HCT116 (cell line): ENCODE results near the gene PLA2G4B. TPM values are rescaled to one million over a fixed set of nuclear protein-coding genes. Genes with fewer than 3 reads are reported as not detected.

Experiments used
- ATAC-seq: fragments of 200-7000 bp; cut with Tn5 transposase; 2 replicates; pipeline ENCODE4 v1.9.1; 2020; ENCODE audit warnings: mild to moderate bottlenecking, moderate library complexity
- BruUV-seq: library from RNA; stranded (reverse); fragments of 400-500 nt; replicated peaks from 2 replicates; lab custom pipeline; 2021; lab: Mats Ljungman, UMichigan
- CTCF ChIA-PET: fragments of 300-600 bp; sonication (Branson Sonifier 250); formaldehyde crosslinking; loops from one replicate; lab custom pipeline; 2021; ENCODE audit warnings: antibody characterized with exemption; lab: Charles Lee
- POLR2A ChIA-PET: fragments of 300-600, 350-600 bp; sonication (Branson Sonifier 250); formaldehyde crosslinking; loops from one replicate; lab custom pipeline; 2021; ENCODE audit warnings: antibody characterized with exemption; lab: Charles Lee
- RAD21 ChIA-PET, 2 experiments: fragments of 300-600 bp; sonication (Branson Sonifier 250); formaldehyde crosslinking; loops; one replicate each; lab custom pipeline; 2023; ENCODE audit warnings: low total read pairs in 2 of 2; ENCODE audit not compliant: uncharacterized antibody in 2 of 2, unreplicated experiment in 2 of 2, low non-redundant PET in 1 of 2; lab: Charles Lee
- DNase-seq: peaks from one replicate; pipeline ENCODE4 v3.0.0-alpha.2; 2010; ENCODE audit warnings: low read depth, low spot score
- H2AFZ ChIP-seq: fragments of 200-600 bp; shearing (Covaris generic), sonication (generic); 2 replicates; pipeline ENCODE4 v1.6.1; 2017; ENCODE audit warnings: low read depth, mixed run types, mixed read lengths, antibody characterized with exemption, low read length; ENCODE audit not compliant: poor library complexity, severe bottlenecking
- H3K27ac ChIP-seq: 2 replicates; pipeline ENCODE4 v1.5.1; 2012; ENCODE audit warnings: low read depth, low read length
- H3K27me3 ChIP-seq: fragments of 200-600 bp; sonication (generic); 2 replicates; pipeline ENCODE4 v1.6.1; 2016; ENCODE audit warnings: mixed run types, low read length, mixed read lengths; ENCODE audit not compliant: insufficient read depth
- H3K36me3 ChIP-seq, 2 experiments: fragments of 200-500 bp in 1 of 2; fragments of 200-600 bp in 1 of 2; sonication (Bioruptor generic) in 1 of 2; sonication (generic) in 1 of 2; 2 replicates each; pipeline versions ENCODE4 v1.5.1 to v1.6.1; 2014 to 2016; ENCODE audit warnings: low read length in 2 of 2, inconsistent platforms in 1 of 2, mixed read lengths in 1 of 2, mixed run types in 1 of 2; ENCODE audit not compliant: insufficient read depth in 2 of 2, control insufficient read depth in 1 of 2
- H3K4me1 ChIP-seq, 2 experiments: fragments of 200-600 bp in 1 of 2; sonication (generic) in 1 of 2; 2 replicates each; pipeline versions ENCODE4 v1.5.1 to v1.6.1; 2012 to 2017; ENCODE audit warnings: low read length in 2 of 2, inconsistent platforms in 1 of 2, mild to moderate bottlenecking in 1 of 2, mixed read lengths in 1 of 2, mixed run types in 1 of 2, moderate library complexity in 1 of 2; ENCODE audit not compliant: insufficient read depth in 2 of 2, control insufficient read depth in 1 of 2
- H3K4me2 ChIP-seq: fragments of 200-600 bp; sonication (generic); 2 replicates; pipeline ENCODE4 v1.6.1; 2017; ENCODE audit warnings: mixed run types, low read length, mixed read lengths
- H3K4me3 ChIP-seq, 2 experiments: fragments of 200-600 bp in 1 of 2; sonication (generic) in 1 of 2; replicated peaks in 1 of 2; 2 replicates each; pipeline ENCODE4 v1.5.1; 2011 to 2016; ENCODE audit warnings: low read length in 2 of 2, control low read depth in 1 of 2, low read depth in 1 of 2, mild to moderate bottlenecking in 1 of 2, mixed read lengths in 1 of 2, mixed run types in 1 of 2
- H3K79me2 ChIP-seq: fragments of 200-600 bp; sonication (generic); 2 replicates; pipeline ENCODE4 v1.6.1; 2017; ENCODE audit warnings: mild to moderate bottlenecking, mixed run types, low read length, moderate library complexity, mixed read lengths; ENCODE audit not compliant: insufficient read depth
- H3K9ac ChIP-seq: fragments of 200-600 bp; sonication (generic); 2 replicates; pipeline ENCODE4 v1.6.1; 2016; ENCODE audit warnings: low read length, mixed read lengths
- H3K9me2 ChIP-seq: fragments of 200-600 bp; sonication (generic), shearing (Covaris generic); 2 replicates; pipeline ENCODE4 v1.6.1; 2017; ENCODE audit warnings: mixed run types, mild to moderate bottlenecking, moderate library complexity; ENCODE audit not compliant: insufficient read depth
- H3K9me3 ChIP-seq, 2 experiments: fragments of 200-500 bp in 1 of 2; fragments of 200-600 bp in 1 of 2; sonication (Bioruptor generic) in 1 of 2; sonication (generic) in 1 of 2; 2 replicates each; pipeline ENCODE4 v1.6.1; 2014 to 2017; ENCODE audit warnings: low read length in 2 of 2, mixed read lengths in 2 of 2, inconsistent platforms in 1 of 2, low read depth in 1 of 2, mild to moderate bottlenecking in 1 of 2, mixed run types in 1 of 2, moderate library complexity in 1 of 2; ENCODE audit not compliant: control insufficient read depth in 1 of 2, insufficient read depth in 1 of 2
- H4K20me1 ChIP-seq: fragments of 200-600 bp; sonication (generic), shearing (Covaris generic); 2 replicates; pipeline ENCODE4 v1.6.1; 2017; ENCODE audit warnings: mixed run types, mild to moderate bottlenecking, moderate library complexity; ENCODE audit not compliant: insufficient read depth
- EGR1 ChIP-seq: IDR thresholded peaks from 2 replicates; pipeline ENCODE4 v1.6.1; 2012; ENCODE audit warnings: low read depth
- EZH2 ChIP-seq: fragments of 200-600 bp; sonication (generic); IDR thresholded peaks from 2 replicates; pipeline ENCODE4 v1.6.1; 2017; ENCODE audit warnings: antibody characterized with exemption, mixed run types
- JUND ChIP-seq: IDR thresholded peaks from 2 replicates; pipeline ENCODE4 v1.6.1; 2012
- POLR2AphosphoS5 ChIP-seq: IDR thresholded peaks from 2 replicates; pipeline ENCODE4 v1.6.1; 2011; ENCODE audit warnings: mild to moderate bottlenecking, low read depth, low read length, moderate library complexity
- RAD21 ChIP-seq: IDR thresholded peaks from 2 replicates; pipeline ENCODE4 v1.6.1; 2012; ENCODE audit warnings: low read depth, mild to moderate bottlenecking
- SP1 ChIP-seq: IDR thresholded peaks from 2 replicates; pipeline ENCODE4 v1.6.1; 2012; ENCODE audit warnings: low read depth
- TCF7L2 ChIP-seq: IDR thresholded peaks from 2 replicates; pipeline ENCODE4 v1.7.0; 2011; ENCODE audit warnings: borderline replicate concordance, inconsistent platforms; ENCODE audit not compliant: insufficient read depth, insufficient read length; ENCODE audit errors: extremely low read depth
- ZFX ChIP-seq: fragments of 450-650 bp; IDR thresholded peaks from 2 replicates; pipeline ENCODE4 v1.6.1; 2017
- intact Hi-C: fragments of 100-400 bp; cut with micrococcal nuclease; formaldehyde crosslinking; loops from 2 replicates; pipeline ENCODE4 v1.10.0; 2022
- total RNA-seq: library from RNA; stranded (reverse); gene quantifications from one replicate; pipeline ENCODE4 v1.2.1, GENCODE V29; 2021; ENCODE audit not compliant: unreplicated experiment
- TF ChIP-seq, protein P1 (sequence below): IDR thresholded peaks from 2 replicates; pipeline ENCODE4 v1.6.1; 2012
- TF ChIP-seq, protein P2 (sequence below): IDR thresholded peaks from 2 replicates; pipeline ENCODE4 v1.6.1; 2011; ENCODE audit warnings: mild to moderate bottlenecking, low read length, moderate library complexity; ENCODE audit not compliant: insufficient replicate concordance; ENCODE audit errors: extremely low read depth

Gene PLA2G4B
- total RNA-seq, 1 experiment from 2014 or later: 4.7 TPM

DNA sequence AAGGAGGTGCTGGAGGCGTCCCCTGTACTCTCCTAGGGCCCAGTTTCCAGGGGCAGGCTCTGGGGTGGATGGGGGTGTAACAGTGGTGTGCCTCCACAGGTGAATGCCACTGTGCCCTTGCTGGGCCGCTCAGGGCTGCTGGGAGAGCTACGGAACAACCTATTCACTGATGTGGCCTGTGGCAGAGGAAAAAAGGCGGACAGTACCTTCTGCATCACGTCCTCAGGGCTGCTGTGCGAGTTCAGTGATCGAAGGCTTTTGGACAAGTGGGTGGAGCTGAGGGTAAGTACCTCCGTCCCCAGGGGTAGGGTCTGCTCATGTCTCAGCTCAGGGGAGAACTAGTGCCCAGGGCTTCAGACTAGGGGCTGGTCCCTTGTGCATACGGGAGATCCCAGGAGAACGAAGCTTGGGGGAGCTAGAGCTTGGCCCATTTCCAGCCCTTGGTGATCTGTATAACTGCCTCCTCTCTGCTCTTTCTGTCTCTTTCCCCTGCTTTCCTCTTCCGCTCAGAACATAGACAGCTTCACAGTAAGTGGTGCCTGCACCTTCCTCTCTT is 25.7 kb upstream of the PLA2G4B start:
- Histone ChIP-seq H3K27ac (no peak overlapping the region), H3K9ac (no peak overlapping the region), H3K27me3 (no peaks in the 10 kb centered on the region), H3K4me2 (no peak overlapping the region), H2AFZ (no peak overlapping the region), H3K4me3 (no peak overlapping the region), H3K4me1 (peaks cover 0 to 8% of the 10 kb centered on the region in 2 experiments; a peak in 2 of 4 replicates), H3K36me3 (peaks cover 0 to 7% of the 10 kb centered on the region in 2 experiments; a peak in 2 of 4 replicates), H3K9me2 (no peaks in the 10 kb centered on the region), H3K79me2 (no peaks in the 10 kb centered on the region), H3K9me3 (no peaks in the 10 kb centered on the region), H4K20me1 (no peaks in the 10 kb centered on the region)
- CTCF ChIA-PET: interaction anchor here (2.6 to 5.7 kb wide), 3 partner anchors 40 to 347 kb away, joined by 21 to 125 read pairs (median 28); partner anchors contain the start of gene MAPKBP1
- BruUV-seq: no TSS peak
- DNase-seq: no peak
- ATAC-seq: no peak
- POLR2A ChIA-PET: no interaction called here
- RAD21 ChIA-PET: no interaction called here
- TF ChIP-seq, protein P1, sequence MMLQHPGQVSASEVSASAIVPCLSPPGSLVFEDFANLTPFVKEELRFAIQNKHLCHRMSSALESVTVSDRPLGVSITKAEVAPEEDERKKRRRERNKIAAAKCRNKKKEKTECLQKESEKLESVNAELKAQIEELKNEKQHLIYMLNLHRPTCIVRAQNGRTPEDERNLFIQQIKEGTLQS: no peak
- TF ChIP-seq EGR1: no peak
- no peak for TF ChIP-seq EZH2
- no peak for TF ChIP-seq SP1
- TF ChIP-seq POLR2AphosphoS5: no peak
- TF ChIP-seq, protein P2, sequence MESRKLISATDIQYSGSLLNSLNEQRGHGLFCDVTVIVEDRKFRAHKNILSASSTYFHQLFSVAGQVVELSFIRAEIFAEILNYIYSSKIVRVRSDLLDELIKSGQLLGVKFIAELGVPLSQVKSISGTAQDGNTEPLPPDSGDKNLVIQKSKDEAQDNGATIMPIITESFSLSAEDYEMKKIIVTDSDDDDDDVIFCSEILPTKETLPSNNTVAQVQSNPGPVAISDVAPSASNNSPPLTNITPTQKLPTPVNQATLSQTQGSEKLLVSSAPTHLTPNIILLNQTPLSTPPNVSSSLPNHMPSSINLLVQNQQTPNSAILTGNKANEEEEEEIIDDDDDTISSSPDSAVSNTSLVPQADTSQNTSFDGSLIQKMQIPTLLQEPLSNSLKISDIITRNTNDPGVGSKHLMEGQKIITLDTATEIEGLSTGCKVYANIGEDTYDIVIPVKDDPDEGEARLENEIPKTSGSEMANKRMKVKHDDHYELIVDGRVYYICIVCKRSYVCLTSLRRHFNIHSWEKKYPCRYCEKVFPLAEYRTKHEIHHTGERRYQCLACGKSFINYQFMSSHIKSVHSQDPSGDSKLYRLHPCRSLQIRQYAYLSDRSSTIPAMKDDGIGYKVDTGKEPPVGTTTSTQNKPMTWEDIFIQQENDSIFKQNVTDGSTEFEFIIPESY: no peak
- no peak for TF ChIP-seq TCF7L2
- TF ChIP-seq RAD21: no peak
- no peak for TF ChIP-seq ZFX
- TF ChIP-seq JUND: no peak
- intact Hi-C loops: no loop called here
